ENCODE measurements around the gene TGFBR3. TPM values are rescaled to one million over a fixed set of nuclear protein-coding genes. Genes with fewer than 3 reads are reported as not detected.

The TGFBR3 gene
- total RNA-seq, 2 donors from 2014 or later = 14.4 to 27.8 TPM

- no peak for ATAC-seq
- no peak for DNase-seq
- intact Hi-C loops (cut with DNase I, micrococcal nuclease) = no loop called here
Measured at GRCh38 chr1:91775227-91775626, 110.7 kb downstream of the TGFBR3 start.

- no peak for ATAC-seq
- no peak for DNase-seq
- intact Hi-C loops (cut with DNase I, micrococcal nuclease) = no loop called here
Measured at GRCh38 chr1:91774520-91775203, 111.3 kb downstream of the TGFBR3 start.

- ATAC-seq (no peak), DNase-seq (no peak)
- intact Hi-C loops (cut with DNase I, micrococcal nuclease) = no loop called here
Measured at GRCh38 chr1:91771717-91772116, 114.2 kb downstream of the TGFBR3 start.

- intact Hi-C loops (cut with DNase I, micrococcal nuclease) = no loop called here
- no peak for DNase-seq
- no peak for ATAC-seq
Measured at GRCh38 chr1:91770667-91771268, 115.2 kb downstream of the TGFBR3 start.

- intact Hi-C loops (cut with DNase I, micrococcal nuclease) = no loop called here
- ATAC-seq (no peak), DNase-seq (no peak)
Measured at GRCh38 chr1:91769742-91770141, 116.2 kb downstream of the TGFBR3 start.

GRCh38 chr1:91768786-91769725 lies 116.9 kb downstream of the TGFBR3 start:
- DNase-seq (no peak), ATAC-seq (no peak)
- intact Hi-C loops (cut with DNase I, micrococcal nuclease) = no loop called here

- ATAC-seq (no peak), DNase-seq (no peak)
- intact Hi-C loops (cut with DNase I, micrococcal nuclease) = no loop called here
Measured at GRCh38 chr1:91768120-91768519, 117.8 kb downstream of the TGFBR3 start.

GRCh38 chr1:91766883-91767282 lies 119.1 kb downstream of the TGFBR3 start:
- DNase-seq = no peak
- no peak for ATAC-seq
- intact Hi-C loops (cut with DNase I, micrococcal nuclease) = no loop called here

- no peak for ATAC-seq
Measured at GRCh38 chr1:91765880-91766443, 120.0 kb downstream of the TGFBR3 start.

GRCh38 chr1:91765293-91765692 lies 120.7 kb downstream of the TGFBR3 start:
- intact Hi-C loops (cut with DNase I, micrococcal nuclease) = no loop called here
- no peak for DNase-seq
- ATAC-seq = no peak

More at GRCh38 chr1:91765880-91766443, 120.0 kb downstream of the TGFBR3 start:
- intact Hi-C loops (cut with DNase I, micrococcal nuclease) = no loop called here
- DNase-seq = no peak

- intact Hi-C loops (cut with DNase I, micrococcal nuclease) = no loop called here
- DNase-seq (no peak), ATAC-seq (no peak)
Measured at GRCh38 chr1:91764471-91765115, 121.4 kb downstream of the TGFBR3 start.

- no peak for DNase-seq
- intact Hi-C loops (cut with DNase I, micrococcal nuclease) = no loop called here
- ATAC-seq = no peak
Measured at GRCh38 chr1:91763252-91763651, 122.7 kb downstream of the TGFBR3 start.

- no peak for ATAC-seq
- no peak for DNase-seq
- intact Hi-C loops (cut with DNase I, micrococcal nuclease) = no loop called here
Measured at GRCh38 chr1:91761295-91761721, 124.6 kb downstream of the TGFBR3 start.

GRCh38 chr1:91760512-91760911 lies 125.4 kb downstream of the TGFBR3 start:
- ATAC-seq (no peak), DNase-seq (no peak)
- intact Hi-C loops (cut with DNase I, micrococcal nuclease) = no loop called here

- DNase-seq = no peak
- intact Hi-C loops (cut with DNase I, micrococcal nuclease) = no loop called here
- ATAC-seq = no peak
Measured at GRCh38 chr1:91759076-91759475, 126.9 kb downstream of the TGFBR3 start.

- no peak for DNase-seq
- intact Hi-C loops (cut with DNase I, micrococcal nuclease) = no loop called here
- ATAC-seq = no peak
Measured at GRCh38 chr1:91757763-91758460, 128.0 kb downstream of the TGFBR3 start.

- ATAC-seq (no peak), DNase-seq (no peak)
- intact Hi-C loops (cut with DNase I, micrococcal nuclease) = no loop called here
Measured at GRCh38 chr1:91755702-91756287, 130.2 kb downstream of the TGFBR3 start.
